Right ventricle myocardium inferior (tissue), 1 donor: ENCODE measurements around the gene CPNE4. TPM values are rescaled to one million over a fixed set of nuclear protein-coding genes. Genes with fewer than 3 reads are reported as not detected.
A peak's percentile ranks its signal among the peaks of the same experiment; 100 is the strongest.
"Not testable (repeated sequence)": the region's sequence is repeated elsewhere in the genome, so short reads cannot be mapped to it uniquely, and the experiment has no call there.

Source experiments
- ATAC-seq: fragments of 200-7000 bp; cut with Tn5 transposase; one replicate; pipeline ENCODE4 v1.9.1; 2020; ENCODE audit warnings: mild to moderate bottlenecking, moderate library complexity
- DNase-seq: peaks from one replicate; pipeline ENCODE4 v3.0.0; 2021; ENCODE audit errors: missing footprints
- intact Hi-C: fragments of 100-400 bp; cut with DNase I; formaldehyde crosslinking; loops from one replicate; pipeline ENCODE4 v1.11.0; 2022
- long read RNA-seq: library from polyadenylated mRNA; unstranded; transcript quantifications from one replicate; pipeline ENCODE4 v2.0.0, GENCODE V29; 2021
- total RNA-seq: library from RNA; stranded (reverse); fragmentation: NEBNext Ultra II Directional; extraction: Animal tissue kit (Norgen Biotek cat#: 25700); gene quantifications from one replicate; pipeline ENCODE4 v1.2.1, GENCODE V29; 2021
- donor health status: DM: no; HTN: yes; CAD: no; lungs with severe emphysema.

The CPNE4 gene
- total RNA-seq: 41.0 TPM
- long read RNA-seq, partial matches to known transcripts: 0 of 17 reads
- long read RNA-seq, other reads (novel, unspliced or antisense): 15 of 17 reads

DNA sequence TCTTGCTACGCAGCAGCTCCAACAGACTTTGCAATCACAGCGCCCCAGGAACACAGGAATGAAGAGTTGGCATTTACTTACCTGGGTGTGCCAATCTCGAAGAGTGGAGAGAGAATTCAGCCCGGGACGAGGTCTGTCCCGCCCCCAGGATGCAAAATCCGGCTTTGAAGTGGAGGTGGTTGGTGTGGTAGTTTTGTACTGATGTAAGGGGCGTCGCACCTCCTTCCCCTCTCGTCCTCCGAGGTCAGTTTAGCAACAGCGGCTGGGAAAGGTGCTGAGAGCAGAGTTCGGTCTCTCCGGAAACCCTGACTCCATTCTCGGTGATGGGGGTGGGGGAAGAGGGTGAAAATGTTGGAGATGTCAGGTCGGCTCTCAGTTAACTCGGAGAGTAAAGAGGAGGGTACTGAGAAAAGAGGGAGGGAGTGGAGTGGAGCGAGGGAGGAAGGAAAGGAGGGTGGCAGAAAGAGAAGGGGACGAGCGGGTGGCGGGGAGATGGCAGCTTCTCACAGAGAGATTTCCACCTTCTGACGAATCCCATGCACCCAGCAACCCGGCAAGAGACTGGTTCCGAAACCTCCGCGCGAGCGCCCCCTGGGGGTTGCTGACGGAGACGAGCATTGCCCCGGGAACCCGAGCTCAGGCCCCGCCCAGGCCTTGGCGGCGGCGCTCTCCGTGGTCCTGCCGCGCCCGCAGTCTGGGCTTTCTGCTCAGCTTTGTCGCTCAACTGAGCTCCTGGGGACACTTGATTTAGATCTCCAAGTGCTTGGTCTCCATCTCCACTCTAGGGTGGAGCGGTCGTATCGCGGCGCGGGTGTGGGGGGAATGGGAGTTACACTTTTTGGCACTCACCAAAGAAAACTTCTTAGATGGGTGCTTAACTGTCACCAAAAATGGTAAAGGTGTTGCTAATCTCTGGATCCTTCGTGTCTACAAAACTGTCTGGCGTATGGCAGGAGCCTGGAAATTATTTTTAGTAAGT is at the start of gene CPNE4:
TSS of gene CPNE4 (minus strand) at position 529 of the 979 bp plus-strand sequence.
- intact Hi-C loops: loop anchor here (10.0 kb wide), 1 partner anchor 490 kb away; no protein-coding TSS in a partner anchor
- ATAC-seq: peak; percentile 90
- peak; percentile 87 for DNase-seq

DNA sequence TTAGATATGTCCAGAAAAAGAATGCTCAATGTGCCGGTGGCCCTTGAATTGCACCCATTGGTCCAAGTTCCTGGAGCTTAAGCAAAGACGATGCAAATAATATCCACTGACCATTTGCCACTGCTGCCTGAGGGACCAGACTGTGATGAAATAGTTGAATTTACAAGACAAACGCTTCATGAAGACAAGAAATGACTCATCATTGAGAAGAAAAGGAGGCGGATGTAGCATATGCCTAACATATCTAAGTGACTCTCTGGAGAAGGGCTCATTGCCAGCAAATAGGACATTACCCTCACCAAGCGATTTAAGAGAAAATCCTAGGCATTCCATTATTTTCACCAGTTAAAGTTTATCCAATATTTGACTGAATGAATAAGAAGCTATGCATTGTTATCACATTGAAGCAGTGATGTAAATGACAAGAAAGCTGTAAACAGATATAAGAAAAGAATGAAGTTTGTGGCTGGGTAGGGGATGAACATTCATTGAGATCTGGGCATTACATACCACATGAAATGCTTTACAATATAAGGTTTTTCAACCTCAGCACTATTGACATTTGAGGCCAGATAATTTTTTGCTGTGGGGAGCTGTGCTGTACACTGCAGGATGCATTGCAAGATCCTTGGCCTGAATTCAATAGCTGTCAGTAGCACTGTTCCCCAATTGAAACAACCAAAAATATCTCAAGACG is 48.9 kb upstream of the CPNE4 start:
- intact Hi-C loops: no loop called here
- no peak for DNase-seq
- no peak for ATAC-seq

DNA sequence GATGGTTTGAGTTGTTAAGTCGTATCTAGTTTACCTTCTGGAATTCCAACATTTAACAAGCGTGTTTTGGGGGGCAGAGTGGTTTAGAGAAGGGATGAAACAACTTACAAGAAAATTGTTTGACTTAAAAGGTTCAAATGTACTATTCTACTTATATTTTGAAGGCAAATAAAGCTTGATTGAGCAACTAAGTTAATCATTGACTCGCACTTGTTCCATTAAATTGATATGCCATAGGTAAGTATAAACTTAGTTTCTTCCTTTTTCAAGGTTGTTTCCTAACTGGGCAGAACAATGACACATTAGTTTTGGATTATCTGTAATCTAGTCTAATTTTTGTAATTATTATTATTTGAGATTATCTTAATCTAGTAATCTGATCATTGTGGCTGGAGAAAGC is 48.3 kb upstream of the CPNE4 start:
- DNase-seq (no peak), ATAC-seq (no peak)
- intact Hi-C loops: no loop called here

DNA sequence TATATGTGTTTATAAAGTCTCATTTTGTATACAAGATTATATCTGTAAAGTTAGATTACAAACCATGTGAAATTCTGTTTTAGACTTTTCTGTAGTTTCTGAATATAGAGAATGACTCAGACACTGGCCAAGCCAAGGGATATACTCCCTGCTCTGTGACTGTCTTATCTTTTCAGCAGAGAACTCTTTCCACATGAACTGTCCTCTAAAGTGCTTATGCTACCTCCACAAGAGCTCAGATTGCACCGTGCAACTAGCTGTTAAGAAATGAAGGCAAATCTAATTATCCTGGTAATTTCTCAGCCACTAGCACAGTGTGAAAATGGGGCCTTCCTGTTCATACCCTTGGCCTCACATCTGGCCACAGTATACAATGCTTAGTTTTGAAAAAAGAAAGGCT is 44.3 kb upstream of the CPNE4 start:
- ATAC-seq (no peak), DNase-seq (no peak)
- intact Hi-C loops: no loop called here

DNA sequence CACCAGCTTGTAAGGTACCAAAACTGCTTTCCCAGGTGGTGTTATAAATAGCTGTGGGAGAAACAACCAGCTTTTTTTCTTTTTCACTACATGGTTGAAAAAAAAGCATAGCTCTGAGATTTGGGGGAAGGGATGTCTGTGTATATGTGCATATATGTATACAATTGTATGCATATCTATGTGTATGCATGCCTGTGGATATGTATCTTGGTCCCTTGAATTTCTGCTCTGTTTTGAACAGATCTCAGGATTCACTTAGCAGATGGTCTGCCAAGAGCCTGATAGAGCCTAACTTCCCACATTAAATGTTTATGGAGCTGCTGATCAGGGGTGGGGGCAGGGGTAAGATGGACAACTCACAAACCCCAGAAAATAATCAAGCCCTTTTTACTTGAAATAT is 39.0 kb upstream of the CPNE4 start:
- no peak for ATAC-seq
- no peak for DNase-seq
- intact Hi-C loops: no loop called here

DNA sequence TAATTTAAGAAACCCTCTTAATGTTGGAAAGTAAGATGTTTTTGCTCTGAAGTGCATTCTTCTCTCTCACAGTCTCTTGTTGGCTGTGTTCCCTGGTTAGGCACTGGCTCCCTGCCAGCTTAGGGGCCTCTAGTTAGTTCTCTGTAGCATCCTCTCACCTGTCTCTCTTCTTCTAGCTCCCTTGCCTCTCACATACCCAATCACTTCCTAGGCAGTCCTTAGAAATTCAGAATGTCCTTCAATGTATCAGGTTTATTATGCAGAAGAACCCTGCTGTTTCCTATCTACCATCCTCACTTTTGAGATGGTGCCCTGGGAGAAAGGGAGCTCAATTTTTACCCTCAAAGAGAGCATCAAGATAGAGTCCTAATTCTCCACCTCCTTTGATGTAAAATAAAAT is 36.2 kb upstream of the CPNE4 start:
- DNase-seq (no peak), ATAC-seq (no peak)
- intact Hi-C loops: no loop called here

DNA sequence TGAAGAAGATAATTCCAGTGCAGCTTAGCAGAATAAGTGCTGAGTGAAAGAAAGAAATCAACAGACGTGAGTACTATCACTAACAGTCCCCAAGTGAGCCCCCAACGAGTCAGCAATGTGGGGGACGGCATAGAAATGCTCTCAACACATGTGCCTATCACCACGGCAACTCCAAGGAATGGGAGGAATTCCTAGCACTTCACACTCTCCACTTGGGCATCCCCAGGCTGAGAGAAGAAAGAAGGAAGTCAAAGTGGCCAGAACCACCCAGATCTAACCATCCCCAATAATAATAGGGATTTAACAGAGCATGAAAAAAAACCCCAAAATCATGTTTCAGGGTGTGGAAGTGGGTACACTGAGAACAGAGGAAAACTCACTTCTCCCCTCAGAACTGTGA is 29.3 kb upstream of the CPNE4 start:
- DNase-seq (no peak), ATAC-seq (no peak)
- intact Hi-C loops: no loop called here

DNA sequence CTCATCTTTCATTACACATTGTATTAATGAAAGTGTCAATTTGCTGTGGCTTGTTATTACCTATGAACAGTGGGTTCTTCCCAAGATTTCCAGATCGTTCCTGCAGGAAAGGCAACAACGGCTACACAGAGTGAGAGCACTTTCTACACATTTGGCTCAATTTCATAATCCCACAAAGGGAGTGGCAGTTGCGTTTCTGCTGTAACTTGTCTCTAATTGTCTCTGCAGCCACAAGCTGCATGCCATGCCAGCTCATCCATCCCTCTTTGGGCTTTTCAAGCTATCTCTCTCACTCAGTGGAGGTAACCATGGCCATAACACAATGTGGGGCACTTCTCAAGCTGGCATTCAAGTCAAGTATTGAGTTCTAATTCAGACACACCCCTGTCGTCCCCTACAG is 27.7 kb upstream of the CPNE4 start:
- ATAC-seq: no peak

DNA sequence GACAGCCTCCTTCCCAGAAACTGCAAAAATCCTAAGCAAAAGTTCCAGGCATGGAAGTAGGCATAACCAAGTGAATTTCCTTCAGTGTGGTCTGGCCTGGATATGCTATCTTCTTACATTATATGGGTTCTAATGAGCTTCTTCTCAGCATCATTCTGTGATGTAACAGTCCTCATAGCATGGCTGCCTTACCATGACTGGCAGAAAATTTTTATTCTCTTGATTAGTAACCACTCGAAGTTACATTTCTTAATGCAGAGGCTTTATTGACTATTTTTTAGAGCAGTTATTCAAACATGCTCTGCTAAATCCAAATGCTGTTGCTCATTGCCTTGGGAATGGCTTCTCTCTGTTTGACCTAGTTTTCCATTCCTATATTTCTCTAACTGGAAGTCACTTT is 21.1 kb upstream of the CPNE4 start:
- ATAC-seq (no peak), DNase-seq (no peak)
- intact Hi-C loops: no loop called here

More for the DNA sequence above, 27.7 kb upstream of the CPNE4 start:
- intact Hi-C loops: no loop called here
- DNase-seq: no peak

DNA sequence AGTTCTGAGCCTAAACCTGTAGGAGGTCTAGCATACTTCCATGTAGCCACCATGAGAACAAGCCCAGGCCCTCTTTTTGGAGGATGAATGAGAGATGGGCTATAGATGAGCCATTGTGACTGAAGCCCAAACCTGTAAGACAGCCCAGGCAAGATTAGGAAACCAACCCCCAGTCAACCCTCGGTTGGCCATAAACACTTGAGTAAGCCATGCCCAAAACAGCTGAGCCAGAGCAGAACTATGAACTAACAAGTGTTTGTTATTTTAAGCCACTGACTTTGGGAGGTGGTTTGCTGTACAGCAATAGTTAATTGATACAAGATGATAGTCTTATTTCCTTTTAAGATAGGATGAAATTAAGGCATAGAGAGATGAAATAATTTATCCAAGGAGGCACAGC is 12.4 kb upstream of the CPNE4 start:
- ATAC-seq: no peak
- no peak for DNase-seq
- intact Hi-C loops: no loop called here

DNA sequence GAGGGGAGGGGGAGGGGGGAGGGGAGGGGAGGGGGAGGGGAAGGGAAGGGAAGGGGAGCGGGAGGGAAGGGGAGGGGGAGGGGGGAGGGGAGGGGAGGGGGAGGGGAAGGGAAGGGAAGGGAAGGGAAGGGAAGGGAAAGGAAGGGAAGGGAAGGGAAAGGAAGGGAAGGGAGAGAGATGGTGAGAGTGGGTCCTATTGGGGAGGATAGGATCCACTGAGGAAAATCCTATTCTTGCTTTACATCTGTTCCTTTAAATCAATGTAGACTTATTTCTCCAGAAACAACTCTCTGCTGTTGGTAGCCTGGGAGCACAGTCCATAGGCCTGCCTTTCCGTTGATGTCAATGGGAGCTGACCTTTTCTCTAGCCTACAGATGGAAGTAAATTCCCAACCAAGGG is 10.1 kb upstream of the CPNE4 start:
- ATAC-seq, intact Hi-C loops: not testable (repeated sequence)

DNA sequence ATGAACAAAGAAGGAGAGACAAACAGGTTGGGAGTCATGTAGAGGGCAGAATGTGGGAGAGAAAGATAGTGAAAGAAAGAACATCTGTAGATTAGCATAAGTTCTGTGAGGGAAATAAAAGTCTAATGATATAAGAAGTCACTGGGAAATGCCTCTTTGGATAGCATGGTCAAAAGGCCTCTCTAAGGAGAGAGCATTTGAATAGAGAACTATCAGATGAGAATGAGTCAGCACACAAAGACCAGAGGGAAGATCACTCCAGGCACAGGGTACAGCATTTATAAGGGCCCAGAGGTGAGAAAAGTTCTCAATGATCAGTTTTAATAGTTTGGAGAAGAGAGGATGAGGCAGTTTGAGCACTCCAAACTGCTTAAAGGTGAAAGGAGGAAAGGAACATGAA is 7.9 kb upstream of the CPNE4 start:
- ATAC-seq: no peak
- DNase-seq: no peak
- intact Hi-C loops: no loop called here

More for the DNA sequence above, 10.1 kb upstream of the CPNE4 start:
- DNase-seq: not testable (repeated sequence)

DNA sequence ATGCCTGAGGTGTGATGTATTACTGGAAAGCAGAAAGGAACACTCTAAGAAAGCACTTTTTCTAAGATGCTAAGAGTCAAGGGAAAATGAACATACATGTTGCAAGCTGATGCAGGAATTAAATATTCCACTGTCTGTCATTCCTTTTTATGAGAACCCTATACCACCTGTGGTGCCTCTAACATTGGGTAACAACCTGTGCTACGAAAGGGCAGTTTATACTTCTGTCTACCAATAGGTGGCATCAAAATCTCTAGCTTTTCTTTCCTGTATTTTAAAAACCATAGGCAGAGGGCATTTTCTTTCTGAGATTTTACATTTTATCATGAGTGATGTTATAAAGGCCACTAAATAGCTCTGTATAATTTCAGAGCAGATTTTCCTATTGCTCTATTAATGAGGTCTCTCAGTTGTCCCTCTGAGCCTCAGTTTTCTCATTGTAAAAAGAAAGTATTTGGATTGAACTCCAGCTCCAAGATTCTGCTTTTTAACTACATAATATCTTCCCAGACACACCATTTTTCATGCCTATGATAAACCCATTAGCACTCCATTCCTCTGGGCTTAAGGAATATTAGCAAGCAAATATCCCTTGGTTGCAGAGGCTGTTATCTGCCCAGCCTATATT is 3.5 kb upstream of the CPNE4 start:
- intact Hi-C loops: loop anchor here (10.0 kb wide), 1 partner anchor 494 kb away; no protein-coding TSS in a partner anchor
- ATAC-seq: no peak
- DNase-seq: no peak

DNA sequence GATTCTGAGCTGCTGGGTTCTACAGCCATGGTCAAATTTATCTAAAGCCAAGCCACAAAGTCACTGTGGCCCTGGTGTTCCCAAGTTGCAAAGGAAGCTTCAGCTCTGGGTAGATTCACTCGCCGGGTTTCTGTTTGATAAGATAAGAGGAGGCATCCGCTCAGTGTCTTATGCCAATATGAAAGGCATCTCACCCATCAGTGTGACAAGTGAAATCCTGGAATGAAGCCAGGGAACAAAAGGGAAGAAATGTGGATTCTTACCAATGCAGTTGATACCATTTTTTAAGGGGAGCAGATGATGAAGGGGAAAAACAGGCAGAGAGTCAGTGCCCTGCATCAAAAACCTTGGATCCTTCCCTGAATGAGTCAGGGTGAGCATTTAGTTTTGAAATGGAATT is 2.8 kb upstream of the CPNE4 start:
- ATAC-seq (no peak), DNase-seq (no peak)
- intact Hi-C loops: loop anchor here (10.0 kb wide), 1 partner anchor 493 kb away; no protein-coding TSS in a partner anchor

DNA sequence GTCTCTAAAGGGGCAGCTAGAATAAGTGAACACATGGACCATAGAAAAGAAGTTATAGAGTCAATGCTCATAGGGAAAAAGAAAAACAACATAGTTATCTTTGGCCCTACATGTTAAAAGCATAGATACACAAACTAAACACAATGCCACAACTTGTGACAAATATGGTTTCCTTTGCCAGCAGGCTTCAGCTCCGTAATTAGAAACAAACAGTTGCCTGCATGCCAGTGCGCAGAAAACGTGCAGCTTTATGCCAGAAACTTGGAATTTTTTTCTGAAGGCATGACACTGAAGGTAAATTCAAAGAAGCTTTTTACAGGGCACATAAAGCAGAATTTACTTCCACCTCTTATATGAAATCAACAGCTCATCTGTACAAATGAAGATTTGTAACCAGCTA is 2.2 kb upstream of the CPNE4 start:
- ATAC-seq (no peak), DNase-seq (no peak)
- intact Hi-C loops: loop anchor here (10.0 kb wide), 1 partner anchor 492 kb away; no protein-coding TSS in a partner anchor

DNA sequence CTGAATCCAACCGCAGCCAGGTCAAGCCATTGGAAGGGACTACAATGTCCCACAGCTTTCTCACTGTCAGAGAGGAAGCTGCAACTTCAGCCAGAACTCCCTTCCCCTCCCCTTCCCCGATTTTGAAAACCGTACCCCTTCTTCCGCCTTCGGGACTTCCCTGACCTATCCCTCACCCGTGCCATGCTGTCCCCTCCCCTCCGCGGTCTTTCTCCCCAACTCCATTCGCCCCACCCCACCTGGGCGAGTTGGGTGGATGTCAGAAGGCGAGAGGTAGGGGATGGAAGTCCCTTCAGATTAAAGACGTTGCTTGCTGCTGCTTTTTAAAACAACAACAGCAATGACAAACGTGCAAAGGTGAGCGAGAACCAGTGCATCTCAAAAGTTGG is 723 bp downstream of the CPNE4 start:
- DNase-seq: no peak
- no peak for ATAC-seq
- intact Hi-C loops: loop anchor here (10.0 kb wide), 1 partner anchor 489 kb away; no protein-coding TSS in a partner anchor

DNA sequence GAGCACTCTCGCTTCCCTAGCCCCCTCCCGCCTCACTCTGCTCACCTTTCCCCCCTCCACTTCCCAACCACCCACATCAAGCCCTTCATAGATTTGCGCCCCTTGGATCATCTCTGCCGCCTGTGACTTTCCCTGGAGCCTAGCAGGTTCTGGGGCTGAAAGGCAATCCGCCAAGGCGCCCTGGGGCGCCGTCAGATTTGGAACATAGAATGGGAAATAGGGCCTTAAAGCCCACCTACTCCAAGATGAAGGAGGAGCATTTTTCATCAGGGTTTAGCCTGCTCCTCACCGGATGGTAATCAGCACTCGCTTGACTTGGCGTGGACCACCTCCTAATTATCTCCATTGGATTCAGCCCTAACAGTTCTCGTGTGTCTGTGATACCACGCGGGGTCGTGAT is 1.3 kb downstream of the CPNE4 start:
- ATAC-seq (no peak), DNase-seq (no peak)
- intact Hi-C loops: loop anchor here (10.0 kb wide), 1 partner anchor 489 kb away; no protein-coding TSS in a partner anchor

DNA sequence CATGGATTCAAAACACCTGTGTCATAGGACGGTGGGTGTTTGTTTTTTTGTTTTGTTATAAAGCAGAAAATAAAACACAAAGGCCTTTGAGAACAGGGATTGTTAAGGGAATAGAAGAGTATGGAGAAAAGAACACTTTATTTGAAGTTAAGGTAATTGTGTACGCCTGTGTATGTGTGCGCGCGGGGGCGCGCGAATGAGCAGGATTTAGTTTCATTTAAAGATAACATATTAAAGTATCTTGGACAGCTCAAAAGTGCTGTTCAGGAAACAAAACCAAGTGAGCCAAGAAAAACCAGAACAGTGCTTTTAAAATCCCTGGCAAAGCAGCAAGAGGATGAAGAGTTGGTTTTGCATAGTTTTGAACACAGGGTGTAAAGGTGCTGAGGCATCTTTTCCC is 1.9 kb downstream of the CPNE4 start:
- intact Hi-C loops: loop anchor here (10.0 kb wide), 1 partner anchor 488 kb away; no protein-coding TSS in a partner anchor
- DNase-seq: no peak
- no peak for ATAC-seq
